PC-3 (cell line): ENCODE measurements around the gene GFAP.

ENCODE experiments used
- EZH2 ChIP-seq: fragments of 300-600 bp; sonication (generic); IDR thresholded peaks from one replicate; pipeline ENCODE4 v1.6.1; 2017; ENCODE audit warnings: antibody characterized with exemption, mild to moderate bottlenecking, low read length; ENCODE audit not compliant: unreplicated experiment
- EZH2phosphoT487 ChIP-seq: fragments of 300-600 bp; sonication (generic); IDR thresholded peaks from 2 replicates; pipeline ENCODE4 v1.6.1; 2018; ENCODE audit warnings: mild to moderate bottlenecking, antibody characterized with exemption, low read length, borderline replicate concordance
- TF ChIP-seq, protein P1 (sequence below): fragments of 300-600 bp; sonication (generic); conservative IDR thresholded peaks from 2 replicates; pipeline ENCODE4 v1.5.1; 2017; ENCODE audit warnings: antibody characterized with exemption, low read depth, mild to moderate bottlenecking, low read length

DNA sequence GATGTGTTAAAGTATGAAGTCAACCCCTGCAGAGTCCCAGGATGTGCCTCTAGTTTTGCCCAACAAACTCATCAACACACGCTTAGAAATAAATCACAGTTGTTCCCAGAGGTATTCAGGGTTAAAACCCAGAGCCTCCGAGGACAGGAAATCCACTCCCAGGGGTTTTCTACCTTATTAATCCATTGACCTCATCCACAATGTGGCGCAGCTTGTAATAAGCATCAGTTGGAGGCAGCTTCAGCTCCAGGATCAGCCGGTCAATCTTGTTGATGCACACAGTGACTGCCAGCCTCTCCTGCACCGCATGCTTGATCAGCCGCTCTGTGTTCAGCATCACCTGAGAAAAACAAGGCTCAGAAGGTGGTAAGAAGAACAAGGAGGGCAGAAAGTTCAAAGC is 39.5 kb downstream of the GFAP start:
- no peak for TF ChIP-seq EZH2phosphoT487
- TF ChIP-seq, protein P1, sequence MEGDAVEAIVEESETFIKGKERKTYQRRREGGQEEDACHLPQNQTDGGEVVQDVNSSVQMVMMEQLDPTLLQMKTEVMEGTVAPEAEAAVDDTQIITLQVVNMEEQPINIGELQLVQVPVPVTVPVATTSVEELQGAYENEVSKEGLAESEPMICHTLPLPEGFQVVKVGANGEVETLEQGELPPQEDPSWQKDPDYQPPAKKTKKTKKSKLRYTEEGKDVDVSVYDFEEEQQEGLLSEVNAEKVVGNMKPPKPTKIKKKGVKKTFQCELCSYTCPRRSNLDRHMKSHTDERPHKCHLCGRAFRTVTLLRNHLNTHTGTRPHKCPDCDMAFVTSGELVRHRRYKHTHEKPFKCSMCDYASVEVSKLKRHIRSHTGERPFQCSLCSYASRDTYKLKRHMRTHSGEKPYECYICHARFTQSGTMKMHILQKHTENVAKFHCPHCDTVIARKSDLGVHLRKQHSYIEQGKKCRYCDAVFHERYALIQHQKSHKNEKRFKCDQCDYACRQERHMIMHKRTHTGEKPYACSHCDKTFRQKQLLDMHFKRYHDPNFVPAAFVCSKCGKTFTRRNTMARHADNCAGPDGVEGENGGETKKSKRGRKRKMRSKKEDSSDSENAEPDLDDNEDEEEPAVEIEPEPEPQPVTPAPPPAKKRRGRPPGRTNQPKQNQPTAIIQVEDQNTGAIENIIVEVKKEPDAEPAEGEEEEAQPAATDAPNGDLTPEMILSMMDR: no peak
- no peak for TF ChIP-seq EZH2
